Mammary microvascular endothelial cell (primary cell): ENCODE measurements around the gene POLQ. TPM values are rescaled to one million over a fixed set of nuclear protein-coding genes. Genes with fewer than 3 reads are reported as not detected.

Experiments
- total RNA-seq: library from RNA; depleted of rRNA; stranded (reverse); fragments of >200 nt; gene quantifications from 2 replicates; pipeline ENCODE4 v1.2.3, GENCODE V29; 2015

Gene POLQ
- total RNA-seq, result 5.4 and 5.8 TPM in 2 replicates

GRCh38 chr3:121545574-121546455, at the start of gene POLQ:
Gene POLQ, minus strand, starts transcription at chr3:121545988. Its CDS starts 111 bp downstream, at chr3:121545877.

DNA sequence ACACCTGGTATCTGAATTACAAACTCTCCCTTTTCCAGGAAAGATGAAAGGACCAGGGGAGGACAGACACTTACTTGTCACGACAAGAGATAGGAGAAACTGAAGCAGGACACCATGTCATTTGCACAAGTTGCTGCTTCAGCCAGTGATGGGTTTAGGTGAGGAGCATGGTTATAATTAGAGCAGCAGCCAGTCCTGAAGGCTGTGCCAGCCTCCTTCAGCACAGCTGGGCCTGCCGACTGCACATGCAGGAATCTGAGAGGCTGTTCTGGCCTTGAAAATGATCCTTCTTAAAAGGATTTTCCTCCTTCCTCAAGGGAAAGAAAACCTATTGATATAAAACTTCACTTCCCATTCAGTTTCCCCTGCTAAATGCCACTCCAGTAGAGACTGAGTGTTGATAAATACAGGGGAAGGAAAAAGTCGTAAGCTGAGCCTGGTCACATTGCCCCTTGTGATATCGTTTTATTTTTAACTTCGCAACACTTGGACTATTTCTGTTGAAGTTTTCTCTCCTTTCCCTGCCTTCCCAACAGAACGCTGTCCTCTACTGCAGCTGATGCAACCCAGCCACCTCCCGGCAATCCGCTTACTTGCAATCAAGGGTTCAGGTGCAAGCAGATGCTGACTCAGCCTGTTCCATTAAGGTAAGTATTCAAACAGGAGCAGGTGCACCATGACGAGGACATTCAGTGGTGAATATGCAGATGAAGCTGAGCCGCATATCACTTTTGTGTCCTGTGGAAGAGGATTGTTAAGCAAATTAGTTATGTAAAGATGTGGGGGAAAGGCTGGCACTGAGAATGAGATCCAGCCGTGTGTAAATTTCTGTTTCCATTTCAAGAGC, 47.3 kb upstream of the POLQ start, which contains the start of gene FBXO40:
Gene FBXO40 (plus strand): TSS at position 524 of the 847 bp plus-strand sequence. CDS start 27,197 bp downstream, outside the sequence.

DNA sequence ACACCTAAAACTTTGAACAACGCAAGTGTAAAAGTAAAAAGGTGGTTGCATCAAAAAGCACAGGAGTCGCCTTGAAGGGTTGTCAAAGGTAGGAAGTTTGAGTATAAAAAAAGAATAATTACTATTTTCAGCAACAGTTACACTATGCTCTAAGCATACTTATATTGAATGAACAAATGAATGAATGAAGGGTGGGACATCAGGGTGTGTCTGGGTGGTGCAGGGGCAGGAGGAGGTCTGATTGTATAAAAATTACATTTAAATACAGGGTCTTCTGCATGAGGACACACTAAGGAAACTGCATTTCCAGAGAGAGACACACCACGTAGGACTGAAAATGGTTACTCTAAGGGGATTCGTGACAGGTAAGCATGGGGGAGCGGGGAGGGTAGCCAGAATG, 21.9 kb upstream of the POLQ start, which contains the start of gene ARGFX:
Gene ARGFX (plus strand): TSS at position 301 of the 400 bp plus-strand sequence. CDS start 2,765 bp downstream, outside the sequence.

Other genes with a start within 250 kb of the POLQ start
- gene ARGFX, start 22.0 kb upstream of the POLQ start, total RNA-seq, result not detected in 2 replicates
- gene FBXO40, start 47.4 kb upstream of the POLQ start, total RNA-seq, result not detected in 2 replicates
- gene HCLS1, start 114.9 kb upstream of the POLQ start, total RNA-seq, result 82.7 and 84.5 TPM in 2 replicates
- gene GOLGB1, start 203.8 kb upstream of the POLQ start, total RNA-seq, result 18.8 and 19.1 TPM in 2 replicates